ENCODE data around the gene CFAP251. TPM values are rescaled to one million over a fixed set of nuclear protein-coding genes. Genes with fewer than 3 reads are reported as not detected.
A peak's percentile ranks its signal among the peaks of the same experiment; 100 is the strongest.

The CFAP251 gene
- polyA plus RNA-seq, 1 experiment = 1.3 TPM

GRCh38 chr12:122023339-122024131 is 105.1 kb downstream of the CFAP251 start:
- no peak for TF ChIP-seq CTCF (IDR thresholded peaks at IDR 0.05; ENCODE audit: insufficient read depth, low read depth, low read length)
- Histone ChIP-seq H3K36me3 (ENCODE audit: control insufficient read depth, insufficient read depth, low read length) (no peaks in the 10 kb centered on the region), H3K27me3 (ENCODE audit: control insufficient read depth, insufficient read depth, low read length) (no peaks in the 10 kb centered on the region), H3K4me3 (ENCODE audit: low read depth, low read length) (peak overlapping the region; percentile 55)
- CTCF ChIA-PET = interaction anchor here (0.9 to 1.5 kb wide), 5 partner anchors 17 to 107 kb away, joined by 3 to 6 read pairs (median 3); partner anchors contain the start of gene CFAP251
- no peak for DNase-seq (ENCODE audit: low read depth)
- POLR2A ChIA-PET = no interaction called here

- no peak for DNase-seq (ENCODE audit: low read depth)
- TF ChIP-seq CTCF (IDR thresholded peaks at IDR 0.05; ENCODE audit: insufficient read depth, low read depth, low read length) = no peak
- ChIA-PET CTCF (interaction anchor here (1.3 to 1.5 kb wide), 2 partner anchors 106 to 108 kb away, joined by 5 to 6 read pairs; partner anchors contain the start of gene CFAP251), POLR2A (no interaction called here)
- H3K27me3 ChIP-seq (ENCODE audit: control insufficient read depth, insufficient read depth, low read length) = no peaks in the 10 kb centered on the region
- H3K4me3 ChIP-seq (ENCODE audit: low read depth, low read length) = no peak overlapping the region
- H3K36me3 ChIP-seq (ENCODE audit: control insufficient read depth, insufficient read depth, low read length) = no peaks in the 10 kb centered on the region
Observed at GRCh38 chr12:122024132-122024785, 105.9 kb downstream of the CFAP251 start.

- ChIA-PET POLR2A (no interaction called here), CTCF (interaction anchor here (0.8 to 1.2 kb wide), 2 partner anchors 28 to 96 kb away, joined by 3 to 4 read pairs; no protein-coding TSS in a partner anchor)
- Histone ChIP-seq H3K36me3 (ENCODE audit: control insufficient read depth, insufficient read depth, low read length) (no peaks in the 10 kb centered on the region), H3K4me3 (ENCODE audit: low read depth, low read length) (no peak overlapping the region), H3K27me3 (ENCODE audit: control insufficient read depth, insufficient read depth, low read length) (no peaks in the 10 kb centered on the region)
- no peak for DNase-seq (ENCODE audit: low read depth)
- no peak for TF ChIP-seq CTCF (IDR thresholded peaks at IDR 0.05; ENCODE audit: insufficient read depth, low read depth, low read length)
Observed at GRCh38 chr12:122026706-122027333, 108.4 kb downstream of the CFAP251 start.

GRCh38 chr12:122028165-122028904 is 109.9 kb downstream of the CFAP251 start:
- no peak for DNase-seq (ENCODE audit: low read depth)
- POLR2A ChIA-PET = no interaction called here
- TF ChIP-seq CTCF (IDR thresholded peaks at IDR 0.05; ENCODE audit: insufficient read depth, low read depth, low read length) = no peak
- H3K36me3 ChIP-seq (ENCODE audit: control insufficient read depth, insufficient read depth, low read length) = no peaks in the 10 kb centered on the region
- no peaks in the 10 kb centered on the region for H3K27me3 ChIP-seq (ENCODE audit: control insufficient read depth, insufficient read depth, low read length)
- CTCF ChIA-PET = interaction anchor here (0.7 to 2.1 kb wide), 3 partner anchors 23 to 234 kb away, joined by 3 to 6 read pairs (median 6); no protein-coding TSS in a partner anchor
- no peak overlapping the region for H3K4me3 ChIP-seq (ENCODE audit: low read depth, low read length)

Data from BJ (cell line).